Measurements from ENCODE around the gene PUS7L. TPM values are rescaled to one million over a fixed set of nuclear protein-coding genes. Genes with fewer than 3 reads are reported as not detected.

Gene PUS7L
- polyA plus RNA-seq (2012; rRNA removed): 1.8 and 2.6 TPM in 2 replicates
- 2.6 and 3.2 TPM in 2 replicates for polyA plus RNA-seq (2012; cell fraction: cytosol; rRNA removed)
- polyA plus RNA-seq (2012; cell fraction: nucleus; rRNA removed): 1.6 and 4.1 TPM in 2 replicates

GRCh38 chr12:43758728-43759563 is at the start of gene PUS7L, which contains the start of gene IRAK4:
Gene PUS7L, minus strand, starts transcription at chr12:43758790. Its CDS starts 3,545 bp downstream, at chr12:43755245.
Gene IRAK4, plus strand, starts transcription at chr12:43758951. Its CDS starts 9,161 bp downstream, at chr12:43768112.
- Histone ChIP-seq H3K4me2 (peak within 1 kb of the TSS; percentile 87), H3K27ac (ENCODE audit: low read depth in 2 of 2, low read length in 1 of 2) (peak within 1 kb of the TSS; percentile 75 to 78), H3K9me3 (no peaks in the 10 kb centered on the region), H3K4me3 (ENCODE audit: low read depth in 2 of 2, low read length in 1 of 2) (peak within 1 kb of the TSS; percentile 88 to 89), H3K36me3 (replicated peaks in 1 of 2; ENCODE audit: control insufficient read depth in 1 of 2, insufficient read depth in 2 of 2, low read length in 1 of 2) (peaks cover 7 to 19% of the 10 kb centered on the region in 2 experiments), H3K27me3 (ENCODE audit: insufficient read depth) (no peaks in the 10 kb centered on the region), H3K4me1 (ENCODE audit: control insufficient read depth in 1 of 2, insufficient read depth in 2 of 2, low read depth in 1 of 2, low read length in 1 of 2) (peaks cover 6 to 10% of the 10 kb centered on the region in 2 experiments; a peak in 3 of 4 replicates), H4K20me1 (ENCODE audit: insufficient read depth) (no peaks in the 10 kb centered on the region), H3K79me2 (ENCODE audit: insufficient read depth) (peaks cover 21% of the 10 kb centered on the region), H3K9ac (peak within 1 kb of the TSS; percentile 70), H2AFZ (ENCODE audit: low read depth) (peak within 1 kb of the TSS; percentile 93), H3F3A (replicated peaks; ENCODE audit: insufficient read depth) (no peaks in the 10 kb centered on the region), H3K9me2 (no peaks in the 10 kb centered on the region)
- peak; percentile 93 for DNase-seq
- POLR2A ChIA-PET: interaction anchor here (1.0 kb wide), 1 partner anchor 46 kb away, joined by 3 read pairs; no protein-coding TSS in a partner anchor
- CTCF ChIA-PET: interaction anchor here (0.7 to 3.9 kb wide), 14 partner anchors 13 to 301 kb away, joined by 3 to 34 read pairs (median 4); partner anchors contain the start of genes TMEM117 and TWF1
- WGBS (ENCODE audit: low lambda C conversion rate): 0% methylated on average over 28 of the region's 54 CpGs
- TF ChIP-seq POLR2AphosphoS5 (IDR thresholded peaks at IDR 0.05; ENCODE audit: low read depth, low read length): peak; percentile 47; the same call in 1 of the 2 replicates
- TF ChIP-seq ELF1 (IDR thresholded peaks at IDR 0.05): peak; percentile 73; the same call in 1 of the 2 replicates
- TF ChIP-seq SMC3 (IDR thresholded peaks at IDR 0.05; ENCODE audit: low read depth, low read length): no peak
- TF ChIP-seq CHD2 (IDR thresholded peaks at IDR 0.05; ENCODE audit: low read length, partially characterized antibody): peak; percentile 80
- no peak for TF ChIP-seq RXRA (IDR thresholded peaks at IDR 0.05; ENCODE audit: borderline replicate concordance, low read depth)
- no peak for TF ChIP-seq GATA2 (CRISPR knock-in tag; IDR thresholded peaks at IDR 0.05)
- peak; percentile 75 for TF ChIP-seq NRF1 (IDR thresholded peaks at IDR 0.05; ENCODE audit: low read depth, low read length)
- no peak for TF ChIP-seq PBX3 (IDR thresholded peaks at IDR 0.05)
- no peak for TF ChIP-seq EZH2phosphoT487 (IDR thresholded peaks at IDR 0.05; ENCODE audit: borderline replicate concordance, low read depth)
- no peak for TF ChIP-seq TAF1 (IDR thresholded peaks at IDR 0.05; ENCODE audit: borderline replicate concordance, low read depth, low read length)
- no peak for TF ChIP-seq ZBTB33 (IDR thresholded peaks at IDR 0.05; ENCODE audit: borderline replicate concordance, low read depth)
- TF ChIP-seq, protein P1, sequence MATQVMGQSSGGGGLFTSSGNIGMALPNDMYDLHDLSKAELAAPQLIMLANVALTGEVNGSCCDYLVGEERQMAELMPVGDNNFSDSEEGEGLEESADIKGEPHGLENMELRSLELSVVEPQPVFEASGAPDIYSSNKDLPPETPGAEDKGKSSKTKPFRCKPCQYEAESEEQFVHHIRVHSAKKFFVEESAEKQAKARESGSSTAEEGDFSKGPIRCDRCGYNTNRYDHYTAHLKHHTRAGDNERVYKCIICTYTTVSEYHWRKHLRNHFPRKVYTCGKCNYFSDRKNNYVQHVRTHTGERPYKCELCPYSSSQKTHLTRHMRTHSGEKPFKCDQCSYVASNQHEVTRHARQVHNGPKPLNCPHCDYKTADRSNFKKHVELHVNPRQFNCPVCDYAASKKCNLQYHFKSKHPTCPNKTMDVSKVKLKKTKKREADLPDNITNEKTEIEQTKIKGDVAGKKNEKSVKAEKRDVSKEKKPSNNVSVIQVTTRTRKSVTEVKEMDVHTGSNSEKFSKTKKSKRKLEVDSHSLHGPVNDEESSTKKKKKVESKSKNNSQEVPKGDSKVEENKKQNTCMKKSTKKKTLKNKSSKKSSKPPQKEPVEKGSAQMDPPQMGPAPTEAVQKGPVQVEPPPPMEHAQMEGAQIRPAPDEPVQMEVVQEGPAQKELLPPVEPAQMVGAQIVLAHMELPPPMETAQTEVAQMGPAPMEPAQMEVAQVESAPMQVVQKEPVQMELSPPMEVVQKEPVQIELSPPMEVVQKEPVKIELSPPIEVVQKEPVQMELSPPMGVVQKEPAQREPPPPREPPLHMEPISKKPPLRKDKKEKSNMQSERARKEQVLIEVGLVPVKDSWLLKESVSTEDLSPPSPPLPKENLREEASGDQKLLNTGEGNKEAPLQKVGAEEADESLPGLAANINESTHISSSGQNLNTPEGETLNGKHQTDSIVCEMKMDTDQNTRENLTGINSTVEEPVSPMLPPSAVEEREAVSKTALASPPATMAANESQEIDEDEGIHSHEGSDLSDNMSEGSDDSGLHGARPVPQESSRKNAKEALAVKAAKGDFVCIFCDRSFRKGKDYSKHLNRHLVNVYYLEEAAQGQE (IDR thresholded peaks at IDR 0.05; ENCODE audit: low read depth, low read length): no peak
- peak; percentile 50 for TF ChIP-seq MXI1 (IDR thresholded peaks at IDR 0.05; ENCODE audit: low read depth, low read length)
- no peak for TF ChIP-seq FOXM1 (IDR thresholded peaks at IDR 0.05; ENCODE audit: low read depth)
- TF ChIP-seq TEAD4 (IDR thresholded peaks at IDR 0.05; ENCODE audit: borderline replicate concordance, insufficient read depth): no peak
- peak; percentile 43 for TF ChIP-seq CTCF (IDR thresholded peaks at IDR 0.05)
- no peak for TF ChIP-seq USF2 (IDR thresholded peaks at IDR 0.05; ENCODE audit: borderline replicate concordance, low read depth, low read length)
- no peak for TF ChIP-seq JUND (IDR thresholded peaks at IDR 0.05)
- TF ChIP-seq, protein P2, sequence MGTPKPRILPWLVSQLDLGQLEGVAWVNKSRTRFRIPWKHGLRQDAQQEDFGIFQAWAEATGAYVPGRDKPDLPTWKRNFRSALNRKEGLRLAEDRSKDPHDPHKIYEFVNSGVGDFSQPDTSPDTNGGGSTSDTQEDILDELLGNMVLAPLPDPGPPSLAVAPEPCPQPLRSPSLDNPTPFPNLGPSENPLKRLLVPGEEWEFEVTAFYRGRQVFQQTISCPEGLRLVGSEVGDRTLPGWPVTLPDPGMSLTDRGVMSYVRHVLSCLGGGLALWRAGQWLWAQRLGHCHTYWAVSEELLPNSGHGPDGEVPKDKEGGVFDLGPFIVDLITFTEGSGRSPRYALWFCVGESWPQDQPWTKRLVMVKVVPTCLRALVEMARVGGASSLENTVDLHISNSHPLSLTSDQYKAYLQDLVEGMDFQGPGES (IDR thresholded peaks at IDR 0.05; ENCODE audit: low read depth, low read length): no peak
- TF ChIP-seq YY1 (IDR thresholded peaks at IDR 0.05; ENCODE audit: low read depth): 0 out of 2 replicates have a peak, but pooled peaks have one; percentile 19
- no peak for TF ChIP-seq TCF12 (IDR thresholded peaks at IDR 0.05)
